HG02798 (cell line): ENCODE results near the gene DAW1.
"Not testable (repeated sequence)": the region's sequence is repeated elsewhere in the genome, so short reads cannot be mapped to it uniquely, and the experiment has no call there.

Experiments
- ATAC-seq: cut with Tn5 transposase; IDR thresholded peaks from one replicate; pipeline ENCODE4 v1.9.1; 2021; ENCODE audit warnings: mild to moderate bottlenecking; ENCODE audit not compliant: unreplicated experiment, poor library complexity

Gene DAW1

GRCh38 chr2:227906991-227907390 is 35.6 kb downstream of the DAW1 start:
- no peak for ATAC-seq

GRCh38 chr2:227908266-227909054 is 37.0 kb downstream of the DAW1 start:
- ATAC-seq = no peak

GRCh38 chr2:227914362-227914761 is 42.9 kb downstream of the DAW1 start:
- no peak for ATAC-seq

- ATAC-seq = no peak
These were observed 50.2 kb downstream of the DAW1 start for GRCh38 chr2:227921648-227922047.

- ATAC-seq = no peak
These were observed 60.6 kb downstream of the DAW1 start for GRCh38 chr2:227932001-227932400.

- ATAC-seq = no peak
These were observed 61.0 kb downstream of the DAW1 start for GRCh38 chr2:227932403-227932802.

GRCh38 chr2:227933884-227934283 is 62.5 kb downstream of the DAW1 start:
- no peak for ATAC-seq

- not testable (repeated sequence) for ATAC-seq
These were observed 64.8 kb downstream of the DAW1 start for GRCh38 chr2:227936249-227936648.

GRCh38 chr2:227939271-227940027 is 68.0 kb downstream of the DAW1 start:
- peak; percentile 62 for ATAC-seq

GRCh38 chr2:227942021-227942420 is 70.6 kb downstream of the DAW1 start:
- peak; percentile 62 for ATAC-seq

GRCh38 chr2:227942965-227943364 is 71.5 kb downstream of the DAW1 start:
- ATAC-seq = no peak

- ATAC-seq = no peak
These were observed 88.9 kb downstream of the DAW1 start for GRCh38 chr2:227960317-227960716.

GRCh38 chr2:227971619-227972230 is 100.3 kb downstream of the DAW1 start:
- ATAC-seq = no peak

GRCh38 chr2:227973241-227973640 is 101.8 kb downstream of the DAW1 start:
- no peak for ATAC-seq
